ENCODE measurements around the gene ADAMTSL3.

The ADAMTSL3 gene

GRCh38 chr15:83816124-83816883 lies 162.4 kb downstream of the ADAMTSL3 start:
- no peak for DNase-seq (ENCODE audit: low read depth in 2 of 3, low spot score in 2 of 3)

GRCh38 chr15:83818591-83818990 lies 164.7 kb downstream of the ADAMTSL3 start:
- DNase-seq (ENCODE audit: low read depth in 2 of 3, low spot score in 2 of 3): no peak

GRCh38 chr15:83830381-83830780 lies 176.5 kb downstream of the ADAMTSL3 start:
- DNase-seq (ENCODE audit: low read depth in 2 of 3, low spot score in 2 of 3): no peak

GRCh38 chr15:83833569-83833968 lies 179.6 kb downstream of the ADAMTSL3 start:
- no peak for DNase-seq (ENCODE audit: low read depth in 2 of 3, low spot score in 2 of 3)

GRCh38 chr15:83835479-83835878 lies 181.6 kb downstream of the ADAMTSL3 start:
- DNase-seq (ENCODE audit: low read depth in 2 of 3, low spot score in 2 of 3): no peak

- no peak for DNase-seq (ENCODE audit: low read depth in 2 of 3, low spot score in 2 of 3)
Observed at GRCh38 chr15:83837945-83838571, 184.1 kb downstream of the ADAMTSL3 start.

- DNase-seq (ENCODE audit: low read depth in 2 of 3, low spot score in 2 of 3): no peak
Observed at GRCh38 chr15:83838763-83839162, 184.8 kb downstream of the ADAMTSL3 start.

- DNase-seq (ENCODE audit: low read depth in 2 of 3, low spot score in 2 of 3): no peak
Observed at GRCh38 chr15:83842281-83842680, 188.4 kb downstream of the ADAMTSL3 start.

- no peak for DNase-seq (ENCODE audit: low read depth in 2 of 3, low spot score in 2 of 3)
Observed at GRCh38 chr15:83843471-83843871, 189.5 kb downstream of the ADAMTSL3 start.

GRCh38 chr15:83844742-83845141 lies 190.8 kb downstream of the ADAMTSL3 start:
- no peak for DNase-seq (ENCODE audit: low read depth in 2 of 3, low spot score in 2 of 3)

- DNase-seq (ENCODE audit: low read depth in 2 of 3, low spot score in 2 of 3): no peak
Observed at GRCh38 chr15:83845230-83845629, 191.3 kb downstream of the ADAMTSL3 start.

- DNase-seq (ENCODE audit: low read depth in 2 of 3, low spot score in 2 of 3): no peak
Observed at GRCh38 chr15:83846847-83847246, 192.9 kb downstream of the ADAMTSL3 start.

GRCh38 chr15:83848315-83849050 lies 194.6 kb downstream of the ADAMTSL3 start:
- no peak for DNase-seq (ENCODE audit: low read depth in 2 of 3, low spot score in 2 of 3)

GRCh38 chr15:83850015-83850414 lies 196.1 kb downstream of the ADAMTSL3 start:
- no peak for DNase-seq (ENCODE audit: low read depth in 2 of 3, low spot score in 2 of 3)

- no peak for DNase-seq (ENCODE audit: low read depth in 2 of 3, low spot score in 2 of 3)
Observed at GRCh38 chr15:83850501-83851245, 196.8 kb downstream of the ADAMTSL3 start.

- DNase-seq (ENCODE audit: low read depth in 2 of 3, low spot score in 2 of 3): no peak
Observed at GRCh38 chr15:83853232-83853631, 199.3 kb downstream of the ADAMTSL3 start.

- no peak for DNase-seq (ENCODE audit: low read depth in 2 of 3, low spot score in 2 of 3)
Observed at GRCh38 chr15:83854321-83854720, 200.4 kb downstream of the ADAMTSL3 start.

- DNase-seq (ENCODE audit: low read depth in 2 of 3, low spot score in 2 of 3): no peak
Observed at GRCh38 chr15:83854950-83855707, 201.2 kb downstream of the ADAMTSL3 start.

GRCh38 chr15:83855956-83856355 lies 202.0 kb downstream of the ADAMTSL3 start:
- no peak for DNase-seq (ENCODE audit: low read depth in 2 of 3, low spot score in 2 of 3)

- no peak for DNase-seq (ENCODE audit: low read depth in 2 of 3, low spot score in 2 of 3)
Observed at GRCh38 chr15:83858820-83859505, 205.0 kb downstream of the ADAMTSL3 start.

All from activated CD8-positive, alpha-beta memory T cell treated with anti-CD3 and anti-CD28 coated beads for 48 hours (primary cell).